H9 (cell line): ENCODE measurements around the gene LRG1. TPM values are rescaled to one million over a fixed set of nuclear protein-coding genes. Genes with fewer than 3 reads are reported as not detected.

Experiments
- DNase-seq: peaks from one replicate; pipeline ENCODE4 v3.0.0-alpha.2; 2017
- H2AFZ ChIP-seq: one replicate; pipeline ENCODE4 v1.6.1; 2013; ENCODE audit warnings: mild to moderate bottlenecking, low read length, control low read depth, moderate library complexity
- H2AK5ac ChIP-seq: 2 replicates; pipeline ENCODE4 v1.6.1; 2013; ENCODE audit warnings: low read length, control low read depth, mixed read lengths; ENCODE audit not compliant: insufficient read length
- H2BK120ac ChIP-seq: one replicate; pipeline ENCODE4 v1.6.1; 2013; ENCODE audit warnings: low read depth, mild to moderate bottlenecking, low read length, control low read depth, inconsistent platforms; ENCODE audit not compliant: poor library complexity, severe bottlenecking
- H2BK12ac ChIP-seq: 2 replicates; pipeline ENCODE4 v1.6.1; 2013; ENCODE audit warnings: low read length, control low read depth, mixed read lengths, low read depth; ENCODE audit not compliant: insufficient read length
- H2BK15ac ChIP-seq: 2 replicates; pipeline ENCODE4 v1.6.1; 2013; ENCODE audit warnings: low read depth, low read length, control low read depth
- H2BK20ac ChIP-seq: one replicate; pipeline ENCODE4 v1.6.1; 2013; ENCODE audit warnings: low read depth, mild to moderate bottlenecking, low read length, control low read depth, inconsistent platforms; ENCODE audit not compliant: poor library complexity, severe bottlenecking
- H2BK5ac ChIP-seq: 2 replicates; pipeline ENCODE4 v1.6.1; 2013; ENCODE audit warnings: low read length, control low read depth, mixed read lengths; ENCODE audit not compliant: insufficient read length
- H3K14ac ChIP-seq: 2 replicates; pipeline ENCODE4 v1.6.1; 2013; ENCODE audit warnings: low read length, control low read depth; ENCODE audit not compliant: insufficient read depth
- H3K18ac ChIP-seq: 2 replicates; pipeline ENCODE4 v1.6.1; 2013; ENCODE audit warnings: low read depth, mild to moderate bottlenecking, mixed read lengths, low read length, control low read depth; ENCODE audit not compliant: insufficient read length
- H3K23ac ChIP-seq: 2 replicates; pipeline ENCODE4 v1.6.1; 2013; ENCODE audit warnings: low read length, control low read depth, mixed read lengths, low read depth; ENCODE audit not compliant: insufficient read length
- H3K23me2 ChIP-seq: 2 replicates; pipeline ENCODE4 v1.6.1; 2013; ENCODE audit warnings: low read depth, mild to moderate bottlenecking, mixed read lengths, low read length, control low read depth; ENCODE audit not compliant: insufficient read length, poor library complexity, severe bottlenecking
- H3K27ac ChIP-seq: 2 replicates; pipeline ENCODE4 v1.5.1; 2013; ENCODE audit warnings: low read length, control low read depth, mixed read lengths, low read depth; ENCODE audit not compliant: insufficient read length
- H3K27me3 ChIP-seq: 2 replicates; pipeline ENCODE4 v1.6.1; 2013; ENCODE audit warnings: low read length, control low read depth, inconsistent platforms; ENCODE audit not compliant: insufficient read depth
- H3K4ac ChIP-seq: 2 replicates; pipeline ENCODE4 v1.6.1; 2013; ENCODE audit warnings: low read depth, mild to moderate bottlenecking, control low read depth, inconsistent platforms, low read length, moderate library complexity
- H3K4me1 ChIP-seq: 2 replicates; pipeline ENCODE4 v1.6.1; 2013; ENCODE audit warnings: low read length, control low read depth, inconsistent platforms; ENCODE audit not compliant: insufficient read depth
- H3K4me2 ChIP-seq: 2 replicates; pipeline ENCODE4 v1.6.1; 2013; ENCODE audit warnings: low read length, control low read depth, mixed read lengths; ENCODE audit not compliant: insufficient read length, insufficient read depth
- H3K56ac ChIP-seq: 2 replicates; pipeline ENCODE4 v1.6.1; 2013; ENCODE audit warnings: low read depth, mild to moderate bottlenecking, mixed read lengths, low read length, control low read depth; ENCODE audit not compliant: insufficient read length
- H3K79me1 ChIP-seq: 2 replicates; pipeline ENCODE4 v1.6.1; 2013; ENCODE audit warnings: low read depth, mild to moderate bottlenecking, moderate library complexity, low read length, control low read depth, inconsistent platforms; ENCODE audit not compliant: insufficient read depth, poor library complexity, severe bottlenecking
- H3K79me2 ChIP-seq: 2 replicates; pipeline ENCODE4 v1.6.1; 2013; ENCODE audit warnings: low read length, control low read depth, inconsistent platforms; ENCODE audit not compliant: insufficient read depth
- H3K9ac ChIP-seq: 2 replicates; pipeline ENCODE4 v1.6.1; 2013; ENCODE audit warnings: low read length, control low read depth, mixed read lengths; ENCODE audit not compliant: insufficient read length; ENCODE audit errors: extremely low read depth
- H3K9me3 ChIP-seq: one replicate; pipeline ENCODE4 v1.6.1; 2013; ENCODE audit warnings: low read depth, low read length, inconsistent platforms; ENCODE audit not compliant: control insufficient read depth
- H3T11ph ChIP-seq: one replicate; pipeline ENCODE4 v1.6.1; 2013; ENCODE audit warnings: mild to moderate bottlenecking, low read length, control low read depth, inconsistent platforms
- H4K20me1 ChIP-seq: one replicate; pipeline ENCODE4 v1.6.1; 2013; ENCODE audit not compliant: control insufficient read depth, insufficient read length, insufficient read depth
- H4K5ac ChIP-seq: 2 replicates; pipeline ENCODE4 v1.6.1; 2013; ENCODE audit warnings: low read depth, mild to moderate bottlenecking, mixed read lengths, low read length, control low read depth; ENCODE audit not compliant: insufficient read length
- H4K8ac ChIP-seq: replicated peaks from 2 replicates; pipeline ENCODE4 v1.6.1; 2013; ENCODE audit warnings: low read length, control low read depth, mixed read lengths, low read depth; ENCODE audit not compliant: insufficient read length
- H4K91ac ChIP-seq: 2 replicates; pipeline ENCODE4 v1.6.1; 2013; ENCODE audit warnings: low read depth, mild to moderate bottlenecking, moderate library complexity, mixed read lengths, low read length, control low read depth; ENCODE audit not compliant: insufficient read length
- H3K27ac Mint-ChIP-seq, 3 experiments: 2 replicates in 2 of 3; 3 replicates in 1 of 3; pipeline ENCODE4 v1.8.0; 2020 to 2021; ENCODE audit warnings: mixed read lengths in 3 of 3, mild to moderate bottlenecking in 1 of 3, moderate library complexity in 1 of 3
- H3K27me3 Mint-ChIP-seq: 2 replicates; pipeline ENCODE4 v1.8.0; 2021; ENCODE audit warnings: low read depth, mild to moderate bottlenecking, moderate library complexity, mixed read lengths
- H3K36me3 Mint-ChIP-seq, 3 experiments: 2 replicates in 2 of 3; 3 replicates in 1 of 3; pipeline ENCODE4 v1.8.0; 2020 to 2021; ENCODE audit warnings: low read depth in 3 of 3, mixed read lengths in 3 of 3; ENCODE audit not compliant: insufficient read depth in 1 of 3
- H3K4me1 Mint-ChIP-seq, 2 experiments: 2 replicates each; pipeline ENCODE4 v1.8.0; 2020; ENCODE audit warnings: mixed read lengths in 2 of 2
- H3K4me3 Mint-ChIP-seq, 2 experiments: 2 replicates in 1 of 2; 3 replicates in 1 of 2; pipeline ENCODE4 v1.8.0; 2020 to 2021; ENCODE audit warnings: mild to moderate bottlenecking in 2 of 2, mixed read lengths in 2 of 2, moderate library complexity in 1 of 2
- H3K9me3 Mint-ChIP-seq, 2 experiments: 2 replicates in 1 of 2; 3 replicates in 1 of 2; pipeline ENCODE4 v1.8.0; 2020; ENCODE audit warnings: mild to moderate bottlenecking in 2 of 2, mixed read lengths in 2 of 2, moderate library complexity in 1 of 2
- CTCF ChIP-seq: fragments of 200-600 bp; sonication (generic); conservative IDR thresholded peaks from 3 replicates; pipeline ENCODE4 v1.8.0; 2021; ENCODE audit warnings: antibody characterized with exemption, mild to moderate bottlenecking
- WGBS: extraction: QIAGEN DNeasy Blood & Tissue Kit; methylation state at CpG from one replicate; pipeline ENCODE4 v1.1.7; 2013; ENCODE audit warnings: missing lambda C conversion rate, low lambda C conversion rate, mixed read lengths; ENCODE audit not compliant: insufficient read length; ENCODE audit errors: extremely low coverage; 5-methylcytosine and 5-hydroxymethylcytosine counted together
- total RNA-seq: library from RNA; stranded (reverse); gene quantifications from 2 replicates; pipeline ENCODE4 v1.2.1, GENCODE V29; 2021

Gene LRG1
- total RNA-seq, 1 experiment from 2014 or later, result 0.24 TPM

- no peak overlapping the region for H3K9ac ChIP-seq
- no peaks in the 10 kb centered on the region for H3K27me3 ChIP-seq
- H2BK20ac ChIP-seq, result no peak overlapping the region
- no peak overlapping the region for H4K5ac ChIP-seq
- H3T11ph ChIP-seq, result no peak overlapping the region
- H2AK5ac ChIP-seq, result no peak overlapping the region
- no peak overlapping the region for H3K4ac ChIP-seq
- no peak overlapping the region for H2BK15ac ChIP-seq
- H3K56ac ChIP-seq, result no peak overlapping the region
- Mint-ChIP-seq H3K4me1 (no peaks in the 10 kb centered on the region), H3K27me3 (peaks cover 33% of the 10 kb centered on the region), H3K4me3 (no peak overlapping the region), H3K36me3 (no peaks in the 10 kb centered on the region), H3K9me3 (peaks cover 0 to under 1% of the 10 kb centered on the region in 2 experiments; a peak in 1 of 5 replicates), H3K27ac (no peak overlapping the region)
- H4K20me1 ChIP-seq, result no peaks in the 10 kb centered on the region
- H3K79me1 ChIP-seq, result no peaks in the 10 kb centered on the region
- no peak overlapping the region for H2BK120ac ChIP-seq
- no peak overlapping the region for H4K8ac ChIP-seq
- H3K4me2 ChIP-seq, result no peak overlapping the region
- H3K79me2 ChIP-seq, result no peaks in the 10 kb centered on the region
- WGBS, result no CpG with 5 or more reads among the region's 23 CpGs
- no peak overlapping the region for H2AFZ ChIP-seq
- peak; percentile 77 for DNase-seq
- H2BK12ac ChIP-seq, result no peak overlapping the region
- H3K27ac ChIP-seq, result no peak overlapping the region
- peak; percentile 87 for TF ChIP-seq CTCF
- H3K23me2 ChIP-seq, result no peaks in the 10 kb centered on the region
- H2BK5ac ChIP-seq, result no peak overlapping the region
- no peak overlapping the region for H3K18ac ChIP-seq
- no peak overlapping the region for H3K23ac ChIP-seq
- H4K91ac ChIP-seq, result no peak overlapping the region
- H3K4me1 ChIP-seq, result no peaks in the 10 kb centered on the region
- H3K9me3 ChIP-seq, result no peaks in the 10 kb centered on the region
- H3K14ac ChIP-seq, result no peak overlapping the region; the same call in 1 of the 2 replicates
Observed at GRCh38 chr19:4524808-4525562, 14.9 kb downstream of the LRG1 start.
